AG10803 (cell line): ENCODE results near the gene ZFX.

Experiments used
- DNase-seq: peaks from one replicate; pipeline ENCODE4 v3.0.0; 2010; ENCODE audit warnings: low read depth
- H3K4me3 ChIP-seq: 2 replicates; pipeline ENCODE4 v1.5.1; 2011; ENCODE audit warnings: mild to moderate bottlenecking, low read length, control low read depth
- TF ChIP-seq, protein P1 (sequence below): conservative IDR thresholded peaks from 2 replicates; pipeline ENCODE4 v1.5.1; 2011; ENCODE audit warnings: mild to moderate bottlenecking, low read length, control low read depth, inconsistent platforms

ZFX gene

DNA sequence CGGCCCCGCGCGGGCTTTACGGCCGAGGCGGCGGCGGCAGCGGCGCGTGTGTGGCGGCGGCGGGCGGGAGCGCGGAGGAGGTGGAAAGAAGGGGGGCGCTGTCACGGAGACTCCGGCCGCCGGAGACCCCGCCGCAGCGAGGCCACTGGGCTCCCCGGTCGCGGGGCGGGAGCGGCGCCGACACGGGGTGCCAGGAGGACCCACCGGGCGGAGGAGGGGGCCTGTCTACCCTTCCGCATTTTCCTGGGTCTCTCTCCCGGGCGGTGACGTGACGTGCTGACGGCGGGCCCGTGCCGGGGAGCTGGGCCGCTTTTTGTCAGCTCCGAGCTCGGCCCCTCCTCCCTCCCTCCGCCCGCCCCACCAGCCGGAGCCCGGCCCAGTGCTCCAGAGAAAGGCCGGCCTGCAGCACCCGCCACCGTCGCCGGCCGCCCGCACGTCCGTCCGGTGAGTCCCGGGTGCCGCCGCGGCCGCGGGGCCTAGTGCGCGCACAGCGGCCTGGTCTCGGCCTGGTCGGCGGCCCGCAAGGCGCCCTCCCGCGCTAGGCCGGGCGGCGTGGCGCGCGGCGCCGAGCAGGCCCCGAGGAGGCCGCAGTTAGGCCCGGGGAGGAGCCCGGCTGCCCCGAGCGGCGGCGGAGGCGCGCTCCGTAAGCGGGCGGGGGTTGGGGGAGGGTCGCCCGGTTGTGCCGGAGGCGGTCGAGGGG is at the start of gene ZFX:
ZFX (plus strand) TSS at position 379 of the 700 bp plus-strand sequence. CDS start 23,014 bp downstream, outside the sequence.
- DNase-seq, result peak; percentile 70
- H3K4me3 ChIP-seq, result peak within 1 kb of the TSS; percentile 74
- TF ChIP-seq, protein P1, sequence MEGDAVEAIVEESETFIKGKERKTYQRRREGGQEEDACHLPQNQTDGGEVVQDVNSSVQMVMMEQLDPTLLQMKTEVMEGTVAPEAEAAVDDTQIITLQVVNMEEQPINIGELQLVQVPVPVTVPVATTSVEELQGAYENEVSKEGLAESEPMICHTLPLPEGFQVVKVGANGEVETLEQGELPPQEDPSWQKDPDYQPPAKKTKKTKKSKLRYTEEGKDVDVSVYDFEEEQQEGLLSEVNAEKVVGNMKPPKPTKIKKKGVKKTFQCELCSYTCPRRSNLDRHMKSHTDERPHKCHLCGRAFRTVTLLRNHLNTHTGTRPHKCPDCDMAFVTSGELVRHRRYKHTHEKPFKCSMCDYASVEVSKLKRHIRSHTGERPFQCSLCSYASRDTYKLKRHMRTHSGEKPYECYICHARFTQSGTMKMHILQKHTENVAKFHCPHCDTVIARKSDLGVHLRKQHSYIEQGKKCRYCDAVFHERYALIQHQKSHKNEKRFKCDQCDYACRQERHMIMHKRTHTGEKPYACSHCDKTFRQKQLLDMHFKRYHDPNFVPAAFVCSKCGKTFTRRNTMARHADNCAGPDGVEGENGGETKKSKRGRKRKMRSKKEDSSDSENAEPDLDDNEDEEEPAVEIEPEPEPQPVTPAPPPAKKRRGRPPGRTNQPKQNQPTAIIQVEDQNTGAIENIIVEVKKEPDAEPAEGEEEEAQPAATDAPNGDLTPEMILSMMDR, result no peak

DNA sequence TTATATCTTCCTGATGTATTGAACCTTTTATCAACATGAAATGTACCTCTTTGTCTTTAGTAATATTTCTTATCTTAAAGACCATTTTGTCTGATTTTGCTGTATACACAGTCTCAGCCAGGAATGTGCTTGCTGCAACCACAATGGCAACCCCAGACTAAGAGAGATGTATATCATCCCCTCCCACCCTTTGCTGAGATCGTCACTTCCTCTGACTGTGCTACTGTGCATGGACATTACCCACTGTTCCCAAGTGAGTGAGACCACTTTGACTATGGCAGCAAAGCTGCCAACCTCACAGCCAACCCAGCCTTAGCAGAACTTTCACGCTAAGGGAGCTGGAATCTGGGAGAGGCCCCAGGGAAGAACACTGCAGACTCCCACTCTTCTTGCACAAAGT is 48.8 kb upstream of the ZFX start:
- TF ChIP-seq, protein P1, result no peak
- no peak for DNase-seq
- no peak overlapping the region for H3K4me3 ChIP-seq

DNA sequence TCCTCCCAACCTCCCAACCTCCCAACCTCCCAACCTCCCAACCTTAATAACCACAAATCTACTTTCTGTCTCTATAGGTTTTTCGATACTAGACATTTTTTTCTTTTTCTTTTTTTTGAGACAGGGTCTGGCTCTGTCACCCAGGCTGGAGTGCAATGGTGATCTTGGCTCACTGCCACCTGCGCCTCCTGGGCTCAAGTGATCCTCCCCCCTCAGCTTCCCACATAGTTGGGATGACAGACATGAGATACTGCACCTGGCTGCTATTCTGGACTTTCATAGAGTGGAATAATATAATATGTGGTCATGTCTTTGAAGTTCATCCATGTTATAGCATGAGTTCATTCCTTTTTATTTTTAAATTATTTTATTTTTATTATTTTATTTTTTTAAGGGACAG is 39.5 kb upstream of the ZFX start:
- no peak overlapping the region for H3K4me3 ChIP-seq
- TF ChIP-seq, protein P1, result no peak
- no peak for DNase-seq

DNA sequence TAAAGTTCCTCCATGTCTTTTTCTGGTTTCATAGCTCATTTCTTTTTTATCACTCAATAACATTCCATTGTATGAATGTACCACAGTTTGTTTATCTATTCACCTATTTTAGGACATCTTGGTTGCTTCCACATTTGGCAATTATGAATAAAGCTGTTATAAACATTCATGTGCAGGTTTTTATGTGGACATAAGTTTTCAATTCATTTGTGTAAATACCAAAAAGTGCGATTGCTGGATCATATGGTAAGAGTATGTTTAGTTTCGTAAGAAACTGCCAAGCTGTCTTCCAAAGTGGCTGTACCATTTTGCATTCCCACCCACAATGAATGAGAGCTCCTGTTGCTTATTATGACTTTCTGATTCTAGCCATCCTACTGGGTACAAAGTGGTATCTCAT is 36.3 kb upstream of the ZFX start:
- DNase-seq, result peak; percentile 66
- no peak overlapping the region for H3K4me3 ChIP-seq
- TF ChIP-seq, protein P1, result no peak

DNA sequence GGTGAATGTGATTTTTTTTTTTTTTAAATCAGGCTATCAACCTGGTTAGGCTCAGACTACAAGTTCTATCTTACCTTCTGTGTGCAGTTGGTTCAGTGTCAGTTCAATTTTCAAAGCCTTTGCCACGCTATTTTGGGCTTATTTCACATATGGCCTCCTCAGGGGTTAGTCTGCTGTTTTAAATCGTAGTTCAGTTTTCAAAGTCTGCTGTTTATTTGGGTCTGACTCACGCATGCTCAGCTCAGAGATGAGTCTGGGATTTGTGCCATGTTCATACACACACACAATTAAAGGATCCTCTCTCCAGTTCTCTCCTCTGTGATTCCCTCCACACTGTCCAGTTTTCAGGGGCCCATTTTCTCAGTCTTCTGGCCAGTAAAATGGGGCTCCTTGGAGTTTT is 32.3 kb upstream of the ZFX start:
- TF ChIP-seq, protein P1, result no peak
- DNase-seq, result peak; percentile 74
- peak overlapping the region; percentile 5; the same call in 1 of the 2 replicates for H3K4me3 ChIP-seq

DNA sequence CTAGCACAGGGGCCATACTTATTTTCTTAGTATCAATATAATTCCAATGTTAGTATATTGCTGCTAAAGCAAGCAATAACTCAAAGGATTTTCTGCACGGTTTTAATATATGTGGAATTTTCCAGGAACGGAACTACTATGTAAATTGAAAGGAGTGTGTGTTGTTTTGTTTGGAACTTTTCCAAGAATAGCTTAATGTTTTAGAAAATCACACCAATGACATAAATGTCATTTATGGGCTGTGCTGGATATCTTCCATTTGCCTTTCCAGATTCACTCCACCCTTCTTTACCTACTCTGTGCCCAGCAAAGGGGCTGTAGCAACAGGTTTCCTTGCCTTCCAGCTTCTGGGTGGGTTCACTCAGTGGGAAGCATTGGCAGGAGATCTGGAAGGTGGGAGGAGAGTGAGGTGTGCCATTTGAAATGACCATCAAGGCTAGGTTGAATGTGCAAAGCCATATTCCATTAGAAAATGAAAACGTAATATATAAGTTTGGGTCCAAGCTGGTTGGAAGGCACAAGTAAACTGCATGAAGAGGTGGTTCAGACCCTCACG is 25.2 kb upstream of the ZFX start:
- TF ChIP-seq, protein P1, result no peak
- no peak overlapping the region for H3K4me3 ChIP-seq
- DNase-seq, result no peak

DNA sequence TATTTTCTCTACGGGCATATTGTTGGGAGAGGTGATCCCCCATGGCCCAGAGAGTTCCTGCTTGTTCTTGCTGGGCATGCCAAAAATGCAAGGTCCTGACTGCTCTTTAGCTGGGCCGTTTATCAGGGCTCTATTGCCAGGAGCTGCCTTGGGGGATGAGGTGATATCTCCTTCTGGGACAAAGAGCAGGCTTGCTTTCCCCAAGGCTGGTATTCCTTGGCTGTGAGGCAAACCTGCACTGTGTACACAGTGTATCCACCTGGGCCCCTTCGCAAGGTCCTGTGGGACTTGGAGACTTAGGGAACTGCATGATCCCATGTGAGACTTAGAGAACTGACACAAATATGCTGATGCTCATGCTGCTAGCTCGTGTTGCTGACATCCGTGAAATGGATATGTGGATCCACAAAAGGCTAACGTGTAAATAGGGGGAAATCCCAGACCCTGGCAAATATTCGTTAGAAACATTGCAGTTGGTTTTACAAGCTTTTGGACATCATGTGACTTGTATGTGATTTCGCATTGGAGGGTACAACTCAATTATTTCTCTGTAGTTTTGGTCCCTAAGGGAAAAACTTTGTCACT is 24.4 kb upstream of the ZFX start:
- no peak for DNase-seq
- TF ChIP-seq, protein P1, result no peak
- no peak overlapping the region for H3K4me3 ChIP-seq
